Measurements from ENCODE around the gene TGFBR2. TPM values are rescaled to one million over a fixed set of nuclear protein-coding genes. Genes with fewer than 3 reads are reported as not detected.
A peak's percentile ranks its signal among the peaks of the same experiment; 100 is the strongest.

Gene TGFBR2
- total RNA-seq, 1 donor from 2014 or later: 289 TPM

GRCh38 chr3:30602946-30603345 lies 3.5 kb upstream of the TGFBR2 start:
- intact Hi-C loops (cut with DNase I): no loop called here
- H3K4me1 ChIP-seq: peaks cover 55% of the 10 kb centered on the region
- no peak for ATAC-seq

GRCh38 chr3:30604093-30604492 lies 2.3 kb upstream of the TGFBR2 start:
- intact Hi-C loops (cut with DNase I): no loop called here
- DNase-seq (no peak), ATAC-seq (no peak)
- no peak for TF ChIP-seq CTCF (IDR thresholded peaks at IDR 0.05)
- no peaks in the 10 kb centered on the region for H3K9me3 ChIP-seq
- no peak overlapping the region for H3K4me3 ChIP-seq
- H3K4me1 ChIP-seq: peaks cover 44% of the 10 kb centered on the region
- H3K36me3 ChIP-seq: no peaks in the 10 kb centered on the region
- peak overlapping the region; percentile 100 for H3K27ac ChIP-seq
- H3K27me3 ChIP-seq (ENCODE audit: low read depth): no peaks in the 10 kb centered on the region

More at GRCh38 chr3:30602946-30603345, 3.5 kb upstream of the TGFBR2 start:
- Histone ChIP-seq H3K4me3 (no peak overlapping the region), H3K9me3 (no peaks in the 10 kb centered on the region), H3K27me3 (ENCODE audit: low read depth) (no peaks in the 10 kb centered on the region), H3K36me3 (no peaks in the 10 kb centered on the region), H3K27ac (no peak overlapping the region)
- DNase-seq: no peak
- no peak for TF ChIP-seq CTCF (IDR thresholded peaks at IDR 0.05)

- H3K4me3 ChIP-seq: peak overlapping the region; percentile 94
- no peaks in the 10 kb centered on the region for H3K27me3 ChIP-seq (ENCODE audit: low read depth)
- H3K27ac ChIP-seq: peak overlapping the region; percentile 100
- H3K4me1 ChIP-seq: peaks cover 43% of the 10 kb centered on the region
- H3K36me3 ChIP-seq: no peaks in the 10 kb centered on the region
- TF ChIP-seq CTCF (IDR thresholded peaks at IDR 0.05): no peak
- intact Hi-C loops (cut with DNase I): no loop called here
- DNase-seq: no peak
- no peak for ATAC-seq
- no peaks in the 10 kb centered on the region for H3K9me3 ChIP-seq
Observed at GRCh38 chr3:30604558-30604957, 1.8 kb upstream of the TGFBR2 start.

GRCh38 chr3:30605005-30605404 lies 1.4 kb upstream of the TGFBR2 start:
- Histone ChIP-seq H3K4me3 (peak overlapping the region; percentile 94), H3K27ac (peak overlapping the region; percentile 100), H3K36me3 (no peaks in the 10 kb centered on the region), H3K9me3 (no peaks in the 10 kb centered on the region), H3K27me3 (ENCODE audit: low read depth) (no peaks in the 10 kb centered on the region), H3K4me1 (peaks cover 48% of the 10 kb centered on the region)
- TF ChIP-seq CTCF (IDR thresholded peaks at IDR 0.05): no peak
- DNase-seq (no peak), ATAC-seq (no peak)
- intact Hi-C loops (cut with DNase I): no loop called here

GRCh38 chr3:30605706-30606300 lies 598 bp upstream of the TGFBR2 start:
- H3K27me3 ChIP-seq (ENCODE audit: low read depth): no peaks in the 10 kb centered on the region
- no peaks in the 10 kb centered on the region for H3K9me3 ChIP-seq
- H3K4me1 ChIP-seq: peaks cover 49% of the 10 kb centered on the region
- H3K36me3 ChIP-seq: no peaks in the 10 kb centered on the region
- peak overlapping the region; percentile 100 for H3K27ac ChIP-seq
- ATAC-seq: no peak
- intact Hi-C loops (cut with DNase I): no loop called here
- no peak for DNase-seq
- TF ChIP-seq CTCF (IDR thresholded peaks at IDR 0.05): no peak
- H3K4me3 ChIP-seq: peak overlapping the region; percentile 94

Measured in lower lobe of right lung (tissue), 2 donors.